Activated CD4-positive, alpha-beta T cell treated with anti-CD3 and anti-CD28 coated beads, Interleukin-2, Interleukin-4, amounts not matched to agents 100 ng/mL and 50 ng/mL, durations not matched to agents 16 hours and 8 hours (primary cell): ENCODE results near the gene FAT4.
A peak's percentile ranks its signal among the peaks of the same experiment; 100 is the strongest.

Source experiments
- DNase-seq: peaks from one replicate; pipeline ENCODE4 v3.0.0-alpha.2; 2020; ENCODE audit warnings: low spot score

The FAT4 gene

GRCh38 chr4:125314676-125315575 lies at the start of gene FAT4:
FAT4 (plus strand) TSS chr4:125314955; CDS start chr4:125316412, 1,457 bp downstream.
- DNase-seq: peak; percentile 59

- no peak for DNase-seq
Measured at GRCh38 chr4:125265846-125266245, 48.9 kb upstream of the FAT4 start.

DNA sequence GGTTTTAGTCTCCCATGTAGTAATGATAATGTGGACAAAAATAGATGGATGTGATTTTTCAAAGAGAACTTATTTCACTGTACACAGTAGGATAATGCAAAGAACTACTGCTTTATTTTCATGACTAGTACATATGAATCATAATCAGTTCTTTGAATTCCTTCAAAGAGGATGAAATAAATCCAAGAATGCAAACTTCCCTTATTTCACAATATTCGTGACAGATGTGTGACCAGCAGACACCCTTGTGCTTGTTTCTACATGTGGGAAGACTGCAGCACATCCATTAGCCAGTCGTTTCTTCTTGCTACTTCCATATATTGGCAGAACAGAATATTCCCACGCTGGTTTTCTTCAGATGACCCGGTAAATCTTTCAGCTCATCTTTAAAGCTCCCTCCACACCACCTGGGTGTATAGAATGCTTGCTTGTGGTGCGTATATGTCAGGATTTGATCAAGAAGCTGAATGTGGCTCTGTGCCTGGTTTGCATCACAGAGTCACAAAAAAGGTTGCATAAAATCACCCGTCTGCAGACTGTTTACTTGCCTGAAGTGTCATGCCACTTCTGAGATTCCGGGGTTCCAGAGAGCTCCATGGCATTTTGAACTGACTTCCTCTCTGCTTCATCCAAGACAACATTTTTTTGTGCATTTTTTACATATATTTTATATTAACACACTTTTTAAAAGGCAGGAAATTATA lies 47.7 kb upstream of the FAT4 start:
- no peak for DNase-seq

DNA sequence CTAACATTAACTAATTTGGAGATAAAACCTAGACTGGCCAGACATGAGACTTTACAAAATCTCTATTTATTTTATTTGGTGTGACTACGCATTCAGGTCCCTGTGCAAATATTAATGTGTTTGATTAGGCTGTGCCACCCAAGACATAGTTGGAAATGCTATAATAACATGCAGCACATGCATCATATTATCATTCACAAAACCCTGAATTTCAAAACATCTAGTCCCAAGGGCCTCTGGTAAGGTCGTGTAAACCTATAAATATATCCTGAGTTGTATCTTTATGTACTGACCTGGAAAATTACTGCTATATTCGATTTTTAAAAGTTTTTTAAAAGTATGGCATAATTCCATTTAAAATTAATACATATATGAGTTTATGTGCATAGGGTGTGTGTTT lies 47.1 kb upstream of the FAT4 start:
- no peak for DNase-seq

- no peak for DNase-seq
Measured at GRCh38 chr4:125268068-125268755, 46.5 kb upstream of the FAT4 start.

DNA sequence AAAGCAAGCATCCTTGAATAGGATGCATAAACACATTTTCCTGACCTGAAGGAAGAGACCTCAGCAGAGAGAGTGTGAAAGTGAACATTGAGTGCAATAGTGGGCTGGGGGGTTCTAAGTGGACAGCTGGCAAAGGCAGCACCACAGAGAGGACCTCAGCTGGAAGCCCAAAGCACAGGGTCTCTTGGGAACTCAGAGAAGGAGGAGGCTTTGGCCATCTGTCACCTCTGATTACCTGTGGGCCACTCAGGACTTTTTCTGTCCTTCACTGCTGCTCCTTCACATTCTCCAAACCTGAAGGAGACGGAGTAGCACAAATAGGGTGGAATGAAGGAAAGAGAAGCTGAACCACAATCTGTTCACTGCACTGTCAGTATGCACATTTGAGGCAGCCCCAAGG lies 37.9 kb upstream of the FAT4 start:
- no peak for DNase-seq

DNA sequence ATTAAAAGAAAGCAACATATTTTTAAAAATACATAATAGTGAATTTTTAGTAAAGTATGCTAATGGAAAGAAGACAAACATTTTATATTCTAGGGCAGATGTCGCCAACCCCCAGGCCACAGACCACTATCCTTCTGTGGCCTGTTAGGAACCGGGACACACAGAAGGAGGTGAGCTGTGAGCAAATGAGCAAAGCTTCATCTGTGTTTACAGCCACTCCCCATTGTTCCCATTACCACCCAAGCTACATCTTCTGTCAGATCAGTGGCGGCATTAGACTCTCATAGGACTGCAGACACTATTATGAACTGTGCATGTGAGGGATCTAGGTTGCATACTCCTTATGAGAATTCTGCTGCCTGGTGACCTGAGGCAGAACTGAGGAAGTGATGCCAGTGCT lies 37.0 kb upstream of the FAT4 start:
- no peak for DNase-seq

GRCh38 chr4:125280892-125281403 lies 33.8 kb upstream of the FAT4 start:
- no peak for DNase-seq

DNA sequence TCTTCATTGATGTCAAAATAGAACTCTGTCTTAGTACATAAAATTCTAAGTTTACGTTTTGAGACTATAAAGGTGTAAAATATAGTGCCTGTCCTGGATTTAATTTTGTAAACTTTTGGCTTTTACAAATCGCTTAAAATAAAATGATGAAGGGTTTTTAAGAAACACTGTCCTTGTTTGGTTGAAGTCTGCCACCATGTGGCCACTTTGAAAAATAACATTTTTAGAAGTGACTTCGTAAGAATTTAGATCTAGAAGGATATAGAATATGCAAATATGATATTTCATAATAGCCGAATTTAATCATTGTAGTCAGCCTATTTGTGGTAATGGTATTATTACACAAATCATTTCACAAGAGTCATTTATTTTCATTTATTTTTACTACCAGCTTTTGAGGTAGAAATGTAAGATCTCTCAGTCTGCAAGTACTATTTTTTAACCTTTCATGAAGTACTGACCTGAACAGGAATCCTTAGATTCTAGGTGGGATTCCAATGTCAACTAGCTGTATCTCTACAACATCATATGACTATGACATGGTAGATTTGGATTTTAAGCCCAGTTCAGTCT lies 31.0 kb upstream of the FAT4 start:
- DNase-seq: peak; percentile 1

DNA sequence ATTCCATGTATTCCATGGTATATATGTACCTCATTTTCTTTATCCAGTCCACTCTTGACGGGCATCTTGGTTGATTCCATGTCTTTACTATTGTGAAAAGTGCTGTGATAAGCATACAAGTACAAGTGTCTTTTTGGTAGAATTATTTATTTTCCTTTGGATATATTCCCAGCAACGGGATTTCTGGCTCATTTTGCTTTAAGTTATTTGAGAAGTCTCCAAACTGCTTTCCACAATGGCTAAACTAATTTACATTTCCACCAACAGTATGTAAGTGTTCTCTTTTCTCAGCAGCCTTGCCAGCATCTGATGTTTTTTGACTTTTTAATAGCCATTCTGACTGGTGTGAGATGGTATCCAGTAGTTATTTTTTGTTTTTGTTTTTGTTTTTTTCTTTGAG lies 17.6 kb upstream of the FAT4 start:
- no peak for DNase-seq

- DNase-seq: no peak
Measured at GRCh38 chr4:125303058-125303457, 11.7 kb upstream of the FAT4 start.

GRCh38 chr4:125303821-125304220 lies 10.9 kb upstream of the FAT4 start:
- no peak for DNase-seq

DNA sequence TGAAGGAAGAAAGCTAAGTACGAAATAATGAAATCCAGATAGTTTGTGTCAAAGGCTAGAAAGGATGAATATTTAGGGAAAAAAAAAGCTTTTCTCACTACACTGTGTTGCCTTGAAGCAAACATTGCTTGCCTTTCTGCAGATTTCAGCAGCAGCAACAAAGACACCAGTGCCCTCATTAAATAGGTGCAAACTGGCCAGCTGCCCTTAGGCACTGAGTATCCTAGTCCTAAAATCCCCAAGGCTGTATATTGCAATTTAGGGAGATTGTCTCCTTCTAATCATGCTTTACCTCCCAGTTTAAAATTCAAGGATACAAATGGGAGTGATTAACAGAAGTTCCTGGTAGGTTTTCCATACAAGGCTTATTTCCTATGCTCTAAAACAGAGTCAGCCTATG lies 8.6 kb upstream of the FAT4 start:
- DNase-seq: no peak

- no peak for DNase-seq
Measured at GRCh38 chr4:125306533-125306932, 8.2 kb upstream of the FAT4 start.

DNA sequence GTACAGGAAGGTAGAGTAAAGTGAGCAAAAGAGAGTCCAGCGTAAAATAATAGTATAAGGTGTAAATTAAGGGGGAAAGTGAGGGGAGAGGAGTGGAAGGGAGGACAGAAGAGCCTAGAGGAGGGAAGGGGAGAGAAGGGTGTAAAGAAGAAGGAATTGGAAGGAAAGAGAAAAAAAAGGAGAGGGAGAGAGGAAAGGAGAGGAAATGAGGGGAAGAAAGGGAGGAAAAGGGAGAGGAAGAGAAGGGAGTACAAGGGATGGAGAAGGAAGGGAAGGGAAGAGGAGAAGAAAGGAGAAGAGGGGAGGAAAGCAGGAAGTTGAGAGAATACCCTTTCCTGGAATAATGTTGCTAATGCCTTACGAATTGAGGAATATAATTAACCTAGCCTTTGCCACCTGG lies 3.3 kb upstream of the FAT4 start:
- DNase-seq: no peak

- DNase-seq: peak; percentile 63
Measured at GRCh38 chr4:125313497-125313896, 1.3 kb upstream of the FAT4 start.

GRCh38 chr4:125313989-125314667 lies 627 bp upstream of the FAT4 start:
- no peak for DNase-seq

DNA sequence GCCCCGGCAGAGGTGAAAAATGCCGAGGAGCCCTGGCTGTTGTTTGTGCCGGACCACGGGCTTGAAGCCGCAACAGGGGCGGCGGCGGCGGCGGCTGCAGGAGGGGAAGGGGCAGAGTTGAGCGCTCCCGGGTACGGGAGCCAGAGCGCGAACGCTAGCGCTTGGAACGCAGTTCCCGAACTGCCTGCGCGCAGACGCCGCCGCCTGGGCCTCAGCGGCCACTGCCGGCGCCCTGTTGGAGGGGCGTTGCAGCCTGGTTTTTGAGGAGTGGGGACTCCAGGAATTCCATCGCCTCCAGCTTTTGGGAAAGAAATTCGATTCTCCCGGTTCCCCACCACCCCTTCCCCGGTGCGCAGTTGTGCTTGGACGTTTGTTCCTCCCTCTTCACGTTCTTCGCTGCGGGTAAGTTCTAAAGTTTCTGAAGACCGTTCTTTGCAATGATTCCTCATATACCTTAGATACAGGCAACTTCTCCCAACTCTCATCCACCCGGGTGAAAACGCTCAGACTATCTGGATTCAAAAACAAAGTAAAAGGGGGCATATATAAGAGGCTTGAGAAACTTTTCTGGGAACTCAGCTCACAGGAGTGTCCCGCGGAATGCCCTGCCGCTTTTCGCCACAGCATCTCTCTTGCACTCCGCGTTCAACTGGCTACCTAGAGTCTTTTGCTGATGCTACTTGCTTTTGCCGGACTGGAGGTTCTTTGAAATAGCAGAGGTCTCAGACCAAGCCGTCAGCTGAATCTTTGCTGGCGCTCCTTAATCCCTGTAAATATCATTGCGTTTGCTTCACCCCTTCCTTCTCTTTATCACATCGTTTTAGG lies 1.0 kb downstream of the FAT4 start:
- DNase-seq: no peak

DNA sequence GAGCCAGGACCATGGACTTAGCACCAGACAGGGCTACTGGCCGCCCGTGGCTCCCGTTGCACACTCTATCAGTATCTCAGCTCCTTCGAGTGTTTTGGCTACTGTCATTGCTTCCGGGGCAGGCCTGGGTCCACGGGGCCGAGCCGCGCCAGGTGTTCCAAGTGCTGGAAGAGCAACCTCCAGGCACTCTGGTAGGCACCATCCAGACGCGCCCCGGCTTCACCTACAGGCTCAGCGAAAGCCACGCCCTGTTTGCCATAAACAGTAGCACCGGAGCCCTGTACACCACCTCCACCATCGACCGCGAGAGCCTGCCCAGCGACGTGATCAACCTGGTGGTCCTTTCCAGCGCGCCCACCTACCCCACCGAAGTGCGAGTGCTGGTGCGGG lies 1.6 kb downstream of the FAT4 start:
- DNase-seq: no peak

DNA sequence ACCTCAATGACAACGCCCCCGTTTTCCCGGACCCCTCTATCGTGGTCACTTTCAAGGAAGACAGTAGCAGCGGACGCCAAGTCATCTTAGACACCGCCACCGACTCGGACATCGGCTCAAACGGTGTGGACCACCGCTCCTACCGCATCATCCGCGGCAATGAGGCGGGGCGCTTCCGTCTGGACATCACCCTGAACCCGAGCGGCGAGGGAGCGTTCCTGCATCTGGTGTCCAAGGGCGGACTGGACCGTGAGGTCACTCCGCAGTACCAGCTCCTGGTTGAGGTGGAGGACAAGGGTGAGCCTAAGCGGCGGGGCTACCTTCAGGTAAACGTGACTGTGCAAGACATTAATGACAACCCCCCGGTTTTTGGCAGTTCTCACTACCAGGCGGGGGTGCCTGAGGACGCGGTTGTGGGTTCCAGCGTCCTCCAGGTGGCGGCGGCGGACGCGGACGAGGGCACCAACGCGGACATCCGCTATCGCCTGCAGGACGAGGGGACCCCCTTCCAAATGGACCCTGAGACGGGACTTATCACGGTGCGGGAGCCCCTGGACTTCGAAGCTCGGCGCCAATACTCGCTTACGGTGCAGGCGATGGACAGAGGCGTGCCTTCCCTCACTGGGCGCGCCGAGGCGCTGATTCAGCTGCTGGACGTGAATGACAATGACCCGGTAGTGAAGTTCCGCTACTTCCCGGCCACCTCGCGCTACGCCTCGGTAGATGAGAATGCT lies 2.2 kb downstream of the FAT4 start:
- no peak for DNase-seq
